Femur (tissue), 1 donor: ENCODE measurements around the gene GALNT13.
"Not testable (repeated sequence)": the region's sequence is repeated elsewhere in the genome, so short reads cannot be mapped to it uniquely, and the experiment has no call there.

ENCODE experiments used
- DNase-seq: peaks from one replicate; pipeline ENCODE4 v3.0.0-alpha.2; 2017

Gene GALNT13

DNA sequence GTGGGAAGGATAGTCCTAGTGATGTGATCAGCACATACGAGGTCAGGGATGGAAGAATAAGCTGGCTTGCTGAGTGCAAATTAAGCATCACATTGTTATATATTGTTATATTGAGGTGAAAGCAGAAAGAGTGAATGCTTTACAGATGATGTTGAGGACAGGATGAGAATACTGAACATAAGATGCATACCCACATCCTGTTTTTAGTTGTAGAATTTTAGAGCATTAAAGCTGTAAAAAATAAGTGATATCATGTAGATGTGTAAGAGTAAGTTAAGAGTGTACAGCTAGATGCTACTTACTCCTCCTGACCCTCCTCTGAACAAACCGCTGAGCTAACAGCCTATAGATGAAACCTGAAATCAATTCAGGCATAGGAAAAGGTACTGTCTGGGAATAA, 555.7 kb downstream of the GALNT13 start:
- DNase-seq, result no peak

DNA sequence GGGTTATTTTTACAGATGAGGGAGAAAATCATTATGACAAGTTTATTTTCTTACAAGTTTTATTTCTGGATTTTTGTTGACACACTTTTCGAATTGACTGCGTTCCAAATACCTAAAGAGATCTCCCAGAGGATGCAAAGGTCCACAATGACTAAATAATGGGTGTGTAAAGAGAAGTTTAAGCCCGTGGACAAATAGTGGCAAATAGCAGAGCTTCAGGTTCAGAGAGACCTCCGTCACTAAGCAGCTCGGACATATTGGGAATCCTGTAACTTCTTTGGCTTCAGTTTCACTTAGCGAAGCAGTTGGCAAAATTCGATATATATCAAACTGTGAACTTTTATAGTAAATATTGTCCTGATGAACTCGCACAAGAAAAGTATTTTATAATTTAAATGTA, 556.3 kb downstream of the GALNT13 start:
- DNase-seq, result no peak

DNA sequence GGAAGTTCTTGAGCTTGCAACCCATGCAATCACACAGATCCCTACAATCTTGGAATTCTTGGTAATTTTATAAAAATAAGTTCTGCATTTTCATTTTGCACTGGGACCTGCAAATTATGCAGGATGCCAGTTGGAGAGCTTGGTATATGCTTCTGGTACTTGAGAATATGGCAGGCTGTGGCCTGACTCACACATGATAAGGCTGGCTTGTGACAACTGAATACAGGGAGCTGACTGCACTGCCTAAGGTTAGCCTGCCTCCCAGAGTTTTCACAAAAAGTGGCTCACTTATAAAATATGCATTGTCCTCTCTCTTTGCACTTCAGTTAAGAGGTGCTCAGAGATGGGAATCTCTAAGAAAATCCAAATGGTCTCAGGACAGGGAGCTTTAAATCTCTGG, 561.3 kb downstream of the GALNT13 start:
- DNase-seq, result no peak

DNA sequence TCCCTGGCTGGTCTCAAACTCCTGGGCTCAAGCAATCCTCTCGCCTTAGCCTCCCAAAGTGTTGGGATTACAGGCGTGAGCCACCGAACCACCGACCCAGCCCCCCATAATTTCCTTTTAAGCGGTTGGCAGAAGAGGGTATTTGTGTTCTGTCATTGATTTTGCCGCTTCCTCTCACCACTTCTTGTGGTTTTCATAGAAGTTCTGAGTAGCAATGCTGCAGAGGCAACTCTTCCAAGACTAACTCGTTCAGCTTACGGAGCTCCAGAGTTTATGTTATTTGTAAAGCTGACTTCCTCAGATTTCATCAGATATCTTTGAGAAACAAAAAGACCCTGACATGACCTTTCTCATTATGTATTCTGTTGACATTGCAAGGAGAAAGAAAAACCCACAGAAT, 565.4 kb downstream of the GALNT13 start:
- DNase-seq, result no peak

DNA sequence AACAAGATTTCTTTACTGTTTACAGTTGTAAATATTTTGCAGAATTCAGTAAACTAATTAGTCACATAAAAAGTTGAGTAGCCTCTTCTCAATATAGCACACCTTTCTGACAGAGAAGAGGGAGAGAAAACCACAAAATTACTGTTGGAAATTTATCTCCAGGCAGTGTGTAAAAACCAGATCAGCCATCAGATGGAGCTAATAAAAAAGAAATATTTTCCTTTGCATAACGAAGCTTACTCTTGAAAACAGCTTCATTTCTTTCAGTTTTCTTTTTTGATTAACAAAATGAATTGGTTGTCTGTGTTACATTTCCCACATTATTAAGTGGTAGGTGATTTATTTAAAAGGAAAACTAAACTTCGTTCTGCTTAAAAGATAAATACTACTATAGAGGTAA, 567.4 kb downstream of the GALNT13 start:
- no peak for DNase-seq

DNA sequence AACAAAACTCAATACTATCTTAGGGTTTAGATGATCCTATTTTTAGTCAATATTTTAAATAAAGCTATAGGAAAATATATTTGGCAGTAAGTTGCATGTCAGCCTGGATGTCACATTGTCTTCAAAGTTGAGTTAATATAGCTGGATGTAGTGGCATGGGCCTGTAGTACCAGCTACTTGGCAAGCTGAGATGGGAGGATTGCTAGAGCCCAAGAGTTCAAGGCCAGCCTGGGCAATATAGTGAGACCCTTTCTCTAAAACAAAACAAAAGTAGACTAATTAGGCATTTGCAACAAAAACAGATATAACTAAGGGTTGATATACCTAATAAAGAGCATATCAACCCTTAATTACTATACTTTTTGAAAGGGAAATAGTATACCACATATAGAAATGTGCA, 572.2 kb downstream of the GALNT13 start:
- no peak for DNase-seq

DNA sequence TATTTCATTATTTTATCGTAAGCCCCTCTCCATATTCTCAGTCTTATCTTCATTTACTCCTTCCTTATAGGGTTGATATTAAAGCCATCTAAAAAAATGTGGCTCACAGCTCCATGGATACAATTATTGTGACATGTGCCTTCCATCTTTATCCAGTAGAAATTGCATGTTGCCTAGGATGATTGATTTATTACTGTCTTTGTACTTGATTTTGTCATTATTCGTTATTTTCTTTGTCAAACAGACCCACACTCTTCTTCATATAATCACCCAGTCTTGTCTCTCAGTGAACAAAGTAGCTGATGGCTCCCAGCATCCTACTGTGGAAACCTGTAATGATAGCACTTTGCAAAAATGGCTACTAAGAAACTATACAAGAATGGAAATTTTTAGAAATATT, 574.6 kb downstream of the GALNT13 start:
- DNase-seq, result no peak

DNA sequence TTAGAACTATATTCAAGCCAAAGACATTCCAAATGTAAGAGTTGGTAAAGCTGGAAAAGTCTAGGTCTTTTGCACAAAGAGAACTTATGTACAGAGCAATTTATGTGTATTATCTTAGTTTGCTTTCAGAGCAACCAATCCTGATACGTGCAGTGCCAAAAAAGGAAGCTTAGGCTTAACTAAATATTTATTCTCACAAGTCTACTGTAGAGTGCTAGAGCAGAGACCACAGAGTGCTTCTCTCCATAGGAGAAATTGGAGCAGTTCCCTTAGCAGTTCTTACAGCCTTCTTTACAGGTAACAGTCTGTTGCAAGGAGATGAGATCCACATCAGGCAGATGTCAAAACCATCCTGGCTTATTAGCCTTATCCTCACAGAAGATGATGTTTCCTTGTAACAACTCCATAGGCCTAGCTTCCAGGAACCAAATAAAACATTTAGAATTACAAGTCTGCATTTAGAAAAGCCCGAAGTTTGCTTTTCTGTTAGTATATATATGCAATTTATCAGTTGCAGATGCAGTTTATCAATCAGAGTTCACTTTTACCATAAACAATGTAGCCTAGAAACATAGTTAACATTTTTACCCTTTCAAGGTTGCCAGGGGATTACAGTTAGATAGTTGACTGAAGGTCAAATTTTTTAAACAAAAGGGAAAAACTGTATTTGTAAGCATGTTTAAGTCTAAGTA, 576.2 kb downstream of the GALNT13 start:
- DNase-seq, result no peak

DNA sequence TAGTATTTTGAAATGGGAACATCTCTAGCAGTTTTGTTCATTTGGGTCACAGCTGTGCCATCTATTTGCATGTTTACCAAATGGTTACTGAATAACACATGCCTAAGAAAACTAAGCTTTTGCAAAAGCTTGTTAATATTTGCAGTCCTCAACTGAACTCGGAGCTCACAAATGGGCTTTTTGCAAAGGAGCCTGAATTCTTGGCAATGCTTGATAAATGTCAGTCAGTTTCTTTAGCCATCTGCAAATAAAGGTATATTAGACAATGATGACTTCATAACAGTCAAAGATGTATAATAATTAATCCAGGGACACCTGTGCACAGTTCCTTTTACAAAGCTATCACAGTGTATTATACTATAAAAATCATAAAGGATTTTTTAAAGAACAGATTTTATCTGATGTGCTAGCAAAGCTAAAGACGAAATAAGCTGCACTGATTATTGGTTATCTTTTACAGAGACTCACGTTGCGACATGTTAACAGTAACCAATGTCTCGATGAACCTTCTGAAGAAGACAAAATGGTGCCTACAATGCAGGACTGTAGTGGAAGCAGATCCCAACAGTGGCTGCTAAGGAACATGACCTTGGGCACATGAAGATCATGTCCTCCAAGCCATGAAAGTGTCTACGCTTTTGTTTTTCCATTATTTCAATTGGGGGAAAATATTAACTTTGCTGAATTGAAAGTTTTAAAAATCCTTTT, 578.4 kb downstream of the GALNT13 start:
- no peak for DNase-seq

DNA sequence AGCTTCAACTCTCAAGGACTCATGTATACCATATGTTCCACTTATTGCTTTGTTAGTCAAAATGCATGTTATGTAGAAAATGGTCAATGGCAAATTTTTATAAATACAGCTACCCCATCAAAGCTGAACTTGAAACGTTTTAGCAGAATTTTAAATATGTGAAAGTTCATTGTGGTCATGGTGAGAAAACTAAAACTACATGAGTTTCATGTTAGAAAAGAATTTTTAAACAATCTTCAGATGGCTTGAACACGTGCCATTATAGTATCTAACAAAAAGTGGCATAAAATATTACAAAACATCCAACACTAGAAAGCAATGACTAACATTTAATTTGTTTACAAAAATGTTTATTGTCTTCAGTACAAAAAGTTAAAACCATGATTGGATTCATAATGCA, 580.7 kb downstream of the GALNT13 start:
- DNase-seq, result no peak

DNA sequence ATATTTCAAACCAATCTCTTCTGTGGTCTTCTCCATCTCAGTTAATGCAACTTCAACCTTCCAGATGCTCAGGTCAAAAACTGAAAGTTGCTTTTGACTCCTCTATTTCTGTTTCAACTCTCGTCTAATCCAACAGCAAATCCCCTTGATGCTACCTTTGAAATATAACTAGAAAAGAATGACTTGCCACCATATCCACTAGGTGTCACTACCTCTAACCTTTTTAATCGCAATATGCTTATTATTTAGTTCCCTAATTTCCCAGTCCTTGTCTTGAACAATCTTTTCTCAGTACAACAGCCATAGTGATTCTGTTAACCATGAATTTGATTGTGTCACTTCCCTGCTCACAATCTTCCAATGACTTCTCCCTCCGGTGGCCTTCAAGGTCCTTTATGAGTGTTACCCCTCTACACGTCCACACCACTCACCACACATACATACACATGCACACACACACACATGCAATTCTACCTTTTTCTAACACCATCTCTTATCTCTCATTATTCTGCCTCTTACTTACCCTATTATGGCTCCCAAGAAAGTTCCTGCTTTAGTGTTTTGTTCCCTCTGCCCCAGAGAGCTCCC, 581.3 kb downstream of the GALNT13 start:
- DNase-seq, result no peak

DNA sequence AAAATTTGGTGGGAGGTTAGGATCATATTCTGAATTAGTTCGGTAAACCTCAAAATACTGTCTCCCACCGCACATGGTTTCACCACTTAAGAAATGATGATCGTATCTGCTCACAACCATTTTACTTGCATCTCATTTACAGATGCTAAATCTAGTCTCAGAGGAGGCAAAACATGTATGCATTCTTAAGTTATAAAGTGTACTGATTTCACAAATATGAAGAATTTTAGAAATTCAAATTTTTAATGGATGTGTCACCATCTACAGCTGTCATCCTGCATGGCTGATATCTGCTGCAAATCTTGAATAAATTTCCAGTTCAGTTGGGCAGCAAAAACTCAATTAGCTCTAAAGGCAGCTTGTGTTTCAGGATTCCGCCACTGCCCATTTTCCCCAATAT, 583.4 kb downstream of the GALNT13 start:
- no peak for DNase-seq

DNA sequence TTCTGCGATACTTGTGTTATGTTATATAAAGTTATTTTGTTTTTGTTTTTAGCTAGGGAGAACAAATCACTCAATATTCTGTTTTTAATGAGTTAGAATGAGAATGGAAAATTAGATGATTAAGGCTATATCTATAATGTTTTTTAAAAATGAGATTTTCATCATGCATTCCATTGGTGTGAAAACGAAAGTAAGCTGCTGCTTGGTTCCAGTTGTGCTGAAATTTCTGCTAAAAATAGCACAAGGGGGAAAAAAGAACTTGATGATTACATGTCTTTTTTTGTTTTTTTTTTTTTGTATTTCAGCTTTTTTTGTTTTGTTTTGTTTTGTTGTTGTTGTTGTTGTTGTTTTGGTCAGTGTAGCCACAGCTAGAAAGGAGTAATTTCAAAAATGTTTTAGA, 584.1 kb downstream of the GALNT13 start:
- no peak for DNase-seq

DNA sequence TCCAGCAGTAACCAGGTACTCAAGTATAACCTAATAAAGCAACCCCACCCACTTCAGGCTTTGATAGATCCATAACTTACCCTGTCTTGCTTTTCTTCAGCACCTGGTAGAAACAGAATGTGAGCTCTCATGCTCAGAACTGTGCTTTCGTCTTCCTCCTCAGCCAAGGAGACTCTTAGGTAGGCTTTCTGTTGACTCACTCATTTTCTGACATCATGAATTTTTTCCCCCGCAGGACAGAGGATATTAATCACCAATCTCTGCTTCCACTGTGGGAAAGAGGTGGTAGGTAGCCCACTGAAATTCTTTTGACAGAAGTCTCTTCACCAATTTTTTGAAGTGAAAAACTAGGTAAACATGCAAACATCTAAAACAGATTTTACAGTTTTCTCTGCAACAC, 585.6 kb downstream of the GALNT13 start:
- DNase-seq, result no peak

DNA sequence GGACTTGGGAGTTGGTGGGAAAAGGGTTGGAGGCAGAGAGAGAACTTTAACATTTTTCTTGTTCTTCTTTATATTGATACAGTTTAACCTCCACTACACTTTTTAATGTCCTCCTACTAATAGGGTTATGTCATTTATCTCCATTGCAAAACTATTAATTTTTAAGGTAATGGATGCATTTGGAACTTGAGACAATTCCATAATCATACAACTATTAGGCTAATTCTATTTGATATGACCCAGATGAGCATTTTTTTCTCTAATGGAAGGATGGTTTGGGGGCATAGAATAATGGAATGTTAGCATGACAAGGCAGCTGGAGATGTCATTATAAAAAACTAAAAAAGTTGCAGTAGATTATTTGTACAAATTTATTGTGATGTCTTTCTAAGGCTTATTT, 587.6 kb downstream of the GALNT13 start:
- DNase-seq, result no peak

DNA sequence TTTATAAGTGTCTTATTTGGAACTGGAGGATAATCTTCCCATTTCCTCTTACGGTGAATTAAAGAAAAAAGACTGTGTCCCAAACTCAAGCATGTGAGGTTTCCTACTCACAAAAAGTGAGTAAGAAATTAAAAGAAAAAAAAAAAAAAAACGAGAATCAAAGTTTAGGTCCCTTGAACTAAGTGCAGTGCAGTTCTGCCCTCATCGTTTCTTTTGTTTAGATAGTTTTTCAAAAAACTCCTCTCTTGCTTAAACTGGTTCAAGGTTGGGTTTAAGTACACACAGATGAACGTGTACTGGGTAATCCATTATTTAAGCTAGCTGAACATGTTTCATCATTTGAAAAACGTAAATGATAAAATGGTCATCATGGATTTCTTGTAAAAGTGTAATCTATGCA, 590.9 kb downstream of the GALNT13 start:
- DNase-seq, result no peak

DNA sequence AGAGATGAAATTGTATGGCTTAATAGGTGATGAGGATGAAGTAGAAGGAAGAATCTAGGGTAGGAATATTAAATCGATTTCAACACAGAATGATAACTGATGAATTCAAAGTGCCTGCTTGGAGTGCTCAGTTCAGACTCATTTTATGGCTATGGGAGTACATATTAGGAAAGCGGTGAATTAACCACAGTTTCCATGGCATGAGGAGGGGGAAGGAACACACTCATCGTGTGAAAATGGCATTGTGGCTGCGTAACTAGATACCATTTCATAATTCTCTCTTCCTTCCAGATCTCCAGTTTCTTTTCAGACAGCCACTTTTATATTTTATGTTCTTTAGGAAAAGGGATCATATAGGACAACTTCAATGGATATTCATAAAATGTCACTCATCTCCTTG, 594.5 kb downstream of the GALNT13 start:
- no peak for DNase-seq

DNA sequence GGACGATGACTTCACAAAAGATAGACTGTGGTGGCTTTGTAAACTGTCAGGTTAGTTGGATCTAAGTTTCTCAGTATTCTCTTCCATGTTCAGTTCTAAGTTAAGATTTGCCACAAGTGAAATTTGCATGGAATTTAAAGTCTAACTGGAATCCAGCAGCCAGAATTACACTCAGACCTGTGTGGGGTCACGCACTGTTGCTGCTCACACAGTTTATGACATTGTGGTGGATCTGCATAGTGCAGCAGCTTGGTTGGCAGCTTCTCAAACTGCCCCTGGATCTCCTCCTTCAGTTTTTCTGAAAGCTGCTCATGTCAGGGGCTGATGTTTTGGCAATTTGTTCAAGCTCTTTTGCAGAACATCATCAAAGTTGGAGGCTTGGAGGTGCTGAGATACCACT, 598.7 kb downstream of the GALNT13 start:
- DNase-seq, result no peak

DNA sequence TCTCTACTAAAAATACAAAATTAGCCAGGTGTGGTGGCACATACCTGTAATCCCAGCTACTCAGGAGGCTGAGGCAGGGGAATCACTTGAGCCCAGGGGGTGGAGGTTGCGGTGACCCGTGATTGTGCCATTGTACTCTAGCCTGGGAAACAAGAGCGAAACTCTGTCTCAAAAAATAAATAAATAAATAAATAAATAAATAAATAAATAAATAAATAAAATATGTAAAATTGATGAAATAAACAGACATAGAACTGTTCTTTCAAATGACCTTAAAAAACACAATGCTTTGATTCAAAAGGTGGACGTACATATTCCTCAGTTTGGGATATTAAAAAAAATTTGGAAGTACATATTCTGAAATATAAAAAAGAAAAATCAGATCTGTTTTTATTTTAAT, 599.8 kb downstream of the GALNT13 start:
- DNase-seq, result not testable (repeated sequence)

DNA sequence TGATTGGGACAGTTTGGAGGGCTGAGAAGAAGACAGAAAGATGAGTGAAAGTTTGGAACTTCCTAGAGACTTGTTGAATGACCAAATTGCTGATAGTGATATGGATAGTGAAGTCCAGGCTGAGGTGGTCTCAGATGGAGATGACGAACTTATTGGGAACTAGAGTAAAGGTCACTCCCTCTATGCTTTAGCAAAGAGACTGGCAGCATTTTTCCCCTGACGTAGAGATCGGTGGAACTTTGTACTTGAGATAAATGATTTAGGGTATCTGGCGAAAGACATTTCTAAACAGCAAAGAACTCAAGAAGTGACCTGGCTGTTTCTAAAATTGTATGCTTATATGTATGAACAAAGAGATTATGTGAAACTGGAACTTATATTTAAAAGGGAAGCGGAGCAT, 605.6 kb downstream of the GALNT13 start:
- DNase-seq, result no peak

DNA sequence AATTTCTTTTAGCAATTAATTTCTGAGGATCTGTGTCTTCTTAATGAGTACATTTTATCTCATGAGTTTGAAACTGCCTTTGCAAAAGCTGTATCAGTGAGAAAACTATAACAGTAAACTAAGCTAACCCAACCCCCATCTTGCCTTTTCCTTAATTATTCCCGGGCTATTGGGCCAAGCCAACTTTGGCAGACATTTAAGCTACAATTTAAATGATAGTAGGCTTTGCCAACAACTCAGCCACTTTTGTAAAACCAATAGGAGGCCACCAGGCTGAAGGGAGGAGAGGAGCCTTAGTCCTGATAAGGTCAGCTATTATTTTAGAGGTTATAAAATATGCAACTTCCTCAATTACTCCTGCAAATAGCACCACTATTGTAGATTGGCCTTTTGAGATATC, 608.8 kb downstream of the GALNT13 start:
- no peak for DNase-seq

DNA sequence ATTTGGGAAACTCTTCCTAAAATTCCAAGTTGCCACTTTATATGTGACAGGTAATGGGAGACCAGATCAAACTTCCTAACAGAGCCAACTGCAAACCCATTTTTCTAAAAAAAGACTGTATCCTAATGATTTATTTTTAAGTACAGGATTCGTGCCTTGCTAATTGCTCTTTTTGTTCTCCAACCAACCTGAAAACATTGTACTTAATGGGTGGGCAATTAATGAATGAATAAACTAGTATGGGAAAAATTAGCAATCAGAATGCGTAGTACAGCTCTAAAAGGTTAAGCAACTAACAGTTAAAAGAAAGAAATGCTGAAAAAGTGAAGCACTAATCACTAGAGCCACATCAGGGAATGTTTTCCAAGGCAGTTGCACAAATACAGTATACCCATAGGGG, 609.6 kb downstream of the GALNT13 start:
- DNase-seq, result no peak

DNA sequence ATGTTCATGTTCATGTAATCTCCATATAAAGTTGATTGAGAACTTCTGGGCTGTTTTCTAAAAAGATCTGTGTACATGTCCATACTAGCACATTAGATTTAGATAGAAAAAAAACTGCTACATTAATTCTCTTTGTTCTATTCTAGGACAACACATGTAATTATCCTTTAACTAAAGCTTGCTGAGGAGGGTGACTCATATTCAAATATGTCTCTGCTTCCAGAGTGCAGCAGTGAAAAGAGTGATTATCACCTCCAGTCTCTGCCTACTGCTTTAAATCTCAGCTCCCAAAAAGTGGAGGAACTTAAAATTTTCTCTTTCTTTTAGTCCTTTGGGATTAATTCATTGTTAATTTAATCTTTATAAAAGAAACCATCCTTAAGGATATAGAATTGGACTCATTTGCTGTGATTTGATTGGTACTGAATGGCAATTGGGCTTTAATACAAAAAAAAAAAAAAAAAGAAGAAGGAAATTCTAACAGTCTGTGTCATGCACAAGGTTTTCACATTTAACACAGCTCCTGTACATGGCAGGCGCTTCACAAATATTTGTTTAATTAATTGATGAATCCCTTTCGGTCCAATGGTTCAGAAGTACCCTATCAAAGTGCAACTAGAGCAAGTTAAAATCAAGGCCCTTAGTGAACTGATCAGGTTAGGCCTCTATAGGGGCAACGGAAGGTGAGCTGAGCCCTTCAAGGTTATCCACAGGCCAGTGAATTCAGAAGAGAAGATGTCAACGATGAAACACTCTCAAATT, 612.8 kb downstream of the GALNT13 start:
- no peak for DNase-seq

DNA sequence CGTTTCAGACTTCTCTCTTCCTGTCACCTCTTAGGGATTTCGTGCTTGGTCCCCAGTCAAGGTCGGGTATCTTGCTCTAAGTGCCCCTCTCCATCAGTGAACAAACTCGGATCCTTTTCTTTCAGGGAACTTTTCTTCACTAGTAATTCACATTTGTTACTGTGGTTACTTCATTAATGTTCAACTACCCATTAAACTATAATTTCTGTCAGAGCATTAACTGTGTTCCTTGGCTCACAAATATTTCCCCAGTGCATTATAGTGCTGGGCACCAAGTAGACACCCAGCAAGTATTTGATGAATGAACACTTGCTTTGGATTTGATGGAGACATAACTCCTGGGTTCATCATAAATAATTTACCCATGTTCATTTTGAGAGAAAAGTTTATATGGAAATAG, 617.1 kb downstream of the GALNT13 start:
- DNase-seq, result no peak
